CD4-positive, alpha-beta T cell treated with Interleukin-4 for 1 hour (primary cell): ENCODE data around the gene MYCN.
"Not testable (repeated sequence)": the region's sequence is repeated elsewhere in the genome, so short reads cannot be mapped to it uniquely, and the experiment has no call there.

Source experiments
- DNase-seq, 2 donors: peaks; one replicate each; pipeline ENCODE4 v3.0.0-alpha.2; 2020 to 2022

The MYCN gene

GRCh38 chr2:15908371-15908770 is 32.0 kb upstream of the MYCN start:
- DNase-seq = no peak

- DNase-seq = no peak
These were observed 31.2 kb upstream of the MYCN start for GRCh38 chr2:15909157-15909556.

GRCh38 chr2:15909736-15910135 is 30.6 kb upstream of the MYCN start:
- no peak for DNase-seq

GRCh38 chr2:15911270-15911669 is 29.1 kb upstream of the MYCN start:
- not testable (repeated sequence) for DNase-seq

- no peak for DNase-seq
These were observed 28.7 kb upstream of the MYCN start for GRCh38 chr2:15911686-15912085.

GRCh38 chr2:15912203-15912602 is 28.1 kb upstream of the MYCN start:
- DNase-seq = no peak

- no peak for DNase-seq
These were observed 27.2 kb upstream of the MYCN start for GRCh38 chr2:15913146-15913545.

GRCh38 chr2:15914596-15915385 is 25.6 kb upstream of the MYCN start:
- DNase-seq = no peak

GRCh38 chr2:15915546-15915945 is 24.8 kb upstream of the MYCN start:
- not testable (repeated sequence) for DNase-seq

- no peak for DNase-seq
These were observed 24.0 kb upstream of the MYCN start for GRCh38 chr2:15916336-15916735.

GRCh38 chr2:15918761-15919356 is 21.5 kb upstream of the MYCN start:
- DNase-seq = no peak

- DNase-seq = no peak
These were observed 20.5 kb upstream of the MYCN start for GRCh38 chr2:15919716-15920434.

- no peak for DNase-seq
These were observed 19.7 kb upstream of the MYCN start for GRCh38 chr2:15920696-15921095.

GRCh38 chr2:15923597-15923996 is 16.8 kb upstream of the MYCN start:
- no peak for DNase-seq

- DNase-seq = no peak
These were observed 14.5 kb upstream of the MYCN start for GRCh38 chr2:15925819-15926218.

GRCh38 chr2:15926252-15926651 is 14.1 kb upstream of the MYCN start:
- no peak for DNase-seq

- DNase-seq = no peak
These were observed 12.7 kb upstream of the MYCN start for GRCh38 chr2:15927551-15928218.

- not testable (repeated sequence) for DNase-seq
These were observed 11.3 kb upstream of the MYCN start for GRCh38 chr2:15929008-15929407.

- DNase-seq = no peak
These were observed 10.5 kb upstream of the MYCN start for GRCh38 chr2:15929861-15930260.

GRCh38 chr2:15930589-15931318 is 9.6 kb upstream of the MYCN start:
- DNase-seq = no peak

GRCh38 chr2:15931319-15931890 is 8.9 kb upstream of the MYCN start:
- DNase-seq = no peak

- DNase-seq = no peak
These were observed 8.4 kb upstream of the MYCN start for GRCh38 chr2:15931950-15932349.
